T-cell (primary cell): ENCODE data around the gene PUS7L. TPM values are rescaled to one million over a fixed set of nuclear protein-coding genes. Genes with fewer than 3 reads are reported as not detected.
"Not testable (repeated sequence)": the region's sequence is repeated elsewhere in the genome, so short reads cannot be mapped to it uniquely, and the experiment has no call there.

Experiments used
- ATAC-seq, 4 experiments: fragments of 200-7000 bp in 3 of 4; fragments of 150-1000 bp in 1 of 4; cut with Tn5 transposase; replicated peaks in 1 of 4; 1 replicate in 3 of 4; 2 replicates in 1 of 4; pipeline ENCODE4 v1.10.0; 2021; ENCODE audit warnings: moderate library complexity in 3 of 4, mild to moderate bottlenecking in 2 of 4, moderate number of reproducible peaks in 1 of 4
- CTCF ChIA-PET, 2 donors: fragments of 300-600 bp; sonication (Branson Sonifier 250); formaldehyde crosslinking; loops; one replicate each; lab custom pipeline; 2022; ENCODE audit warnings: antibody characterized with exemption in 2 of 2; lab: Charles Lee
- POLR2A ChIA-PET, 2 donors: fragments of 300-600 bp; sonication (Branson Sonifier 250); formaldehyde crosslinking; loops; one replicate each; lab custom pipeline; 2022; ENCODE audit warnings: antibody characterized with exemption in 2 of 2; lab: Charles Lee
- DNase-seq, 35 experiments: peaks; one replicate each; pipeline versions ENCODE4 v3.0.0 to v3.0.0-alpha.2; 2013 to 2023
- H3K27ac ChIP-seq: one replicate; pipeline ENCODE4 v1.5.1; 2013; ENCODE audit warnings: low read length
- H3K27me3 ChIP-seq, 2 experiments: replicated peaks in 1 of 2; 1 replicate in 1 of 2; 2 replicates in 1 of 2; pipeline versions ENCODE4 v1.6.1 to v1.7.0; 2013; ENCODE audit warnings: low read length in 1 of 2, mixed read lengths in 1 of 2; ENCODE audit not compliant: control insufficient read depth in 2 of 2, insufficient read depth in 2 of 2; ENCODE audit errors: extremely low read depth in 1 of 2
- H3K36me3 ChIP-seq, 2 donors: 1 replicate in 1 of 2; 2 replicates in 1 of 2; pipeline versions ENCODE4 v1.6.1 to v1.7.0; 2013; ENCODE audit warnings: low read length in 1 of 2; ENCODE audit not compliant: control insufficient read depth in 2 of 2, insufficient read depth in 1 of 2; ENCODE audit errors: extremely low read depth in 1 of 2
- H3K4me1 ChIP-seq, 2 experiments: 1 replicate in 1 of 2; 2 replicates in 1 of 2; pipeline versions ENCODE4 v1.6.1 to v1.7.0; 2013; ENCODE audit warnings: low read length in 2 of 2, mixed read lengths in 1 of 2; ENCODE audit not compliant: insufficient read depth in 2 of 2, control insufficient read depth in 1 of 2; ENCODE audit errors: extremely low read depth in 1 of 2
- H3K4me3 ChIP-seq, 2 donors: 1 replicate in 1 of 2; 2 replicates in 1 of 2; pipeline versions ENCODE4 v1.5.1 to v1.7.0; 2013; ENCODE audit warnings: mild to moderate bottlenecking in 2 of 2, low read length in 1 of 2, moderate library complexity in 1 of 2; ENCODE audit not compliant: control insufficient read depth in 1 of 2; ENCODE audit errors: extremely low read depth in 1 of 2
- H3K9me3 ChIP-seq: 2 replicates; pipeline ENCODE4 v1.7.0; 2013
- H3K27ac Mint-ChIP-seq, 2 donors: one replicate each; pipeline ENCODE4 v1.8.0; 2020 to 2021; ENCODE audit warnings: mild to moderate bottlenecking in 2 of 2, mixed read lengths in 2 of 2
- H3K27me3 Mint-ChIP-seq, 2 donors: one replicate each; pipeline ENCODE4 v1.8.0; 2021 to 2022; ENCODE audit warnings: mixed read lengths in 2 of 2
- H3K36me3 Mint-ChIP-seq: one replicate; pipeline ENCODE4 v1.8.0; 2021; ENCODE audit warnings: mixed read lengths
- H3K4me1 Mint-ChIP-seq, 3 donors: one replicate each; pipeline ENCODE4 v1.8.0; 2020 to 2022; ENCODE audit warnings: mixed read lengths in 3 of 3, mild to moderate bottlenecking in 1 of 3
- H3K4me3 Mint-ChIP-seq, 3 donors: one replicate each; pipeline ENCODE4 v1.8.0; 2020 to 2022; ENCODE audit warnings: mild to moderate bottlenecking in 3 of 3, mixed read lengths in 3 of 3, moderate library complexity in 3 of 3
- H3K9me3 Mint-ChIP-seq, 3 donors: one replicate each; pipeline ENCODE4 v1.8.0; 2020 to 2022; ENCODE audit warnings: mixed read lengths in 3 of 3
- WGBS: methylation state at CpG from one replicate; pipeline ENCODE4 v1.1.5; 2013; ENCODE audit warnings: missing lambda C conversion rate; ENCODE audit not compliant: insufficient coverage; 5-methylcytosine and 5-hydroxymethylcytosine counted together
- total RNA-seq, 35 experiments: library from RNA in 6 of 35; stranded (reverse) in 6 of 35; fragments of 120-200 nt in 1 of 35; gene quantifications; one replicate each; pipeline versions ENCODE4 v1.2.1 to v1.2.4 and lab custom pipeline; 2013 to 2026

PUS7L gene
- total RNA-seq, 5 donors from 2014 or later (not counting 1 experiment from before 2014, with no cell fraction given): 17.5 to 24.9 (median 19.2) TPM

- H3K27me3 Mint-ChIP-seq, ATAC-seq, POLR2A ChIA-PET, H3K9me3 Mint-ChIP-seq, H3K36me3 ChIP-seq, H3K9me3 ChIP-seq, H3K4me3 Mint-ChIP-seq, H3K4me3 ChIP-seq, CTCF ChIA-PET, H3K27ac ChIP-seq, DNase-seq, H3K27me3 ChIP-seq, H3K4me1 ChIP-seq, H3K27ac Mint-ChIP-seq, H3K36me3 Mint-ChIP-seq: not testable (repeated sequence)
- no CpG with 5 or more reads among the region's 1 CpG for WGBS
- H3K4me1 Mint-ChIP-seq: peaks cover 0 to 14% (median 12%) of the 10 kb centered on the region in 3 donors
These were observed 57.4 kb downstream of the PUS7L start for GRCh38 chr12:43701194-43701593.

GRCh38 chr12:43696154-43696553 lies 62.4 kb downstream of the PUS7L start:
- H3K27ac Mint-ChIP-seq: no peak overlapping the region
- no peaks in the 10 kb centered on the region for H3K36me3 Mint-ChIP-seq
- CTCF ChIA-PET: no interaction called here
- Histone ChIP-seq H3K9me3 (no peaks in the 10 kb centered on the region), H3K4me1 (peaks cover 0 to 1% of the 10 kb centered on the region in 2 experiments), H3K36me3 (no peaks in the 10 kb centered on the region), H3K27me3 (no peaks in the 10 kb centered on the region), H3K27ac (no peak overlapping the region), H3K4me3 (no peak overlapping the region)
- H3K9me3 Mint-ChIP-seq: no peaks in the 10 kb centered on the region
- no peak overlapping the region for H3K4me3 Mint-ChIP-seq
- peaks cover 0 to 4% of the 10 kb centered on the region in 2 donors for H3K27me3 Mint-ChIP-seq
- DNase-seq (no peak), ATAC-seq (no peak)
- WGBS: 60% methylated on average over 1 of the region's 3 CpGs
- POLR2A ChIA-PET: no interaction called here
- peaks cover 0 to 2% (median 2%) of the 10 kb centered on the region in 3 donors for H3K4me1 Mint-ChIP-seq

GRCh38 chr12:43694879-43695278 lies 63.7 kb downstream of the PUS7L start:
- Histone ChIP-seq H3K27ac (no peak overlapping the region), H3K36me3 (no peaks in the 10 kb centered on the region), H3K9me3 (no peaks in the 10 kb centered on the region), H3K4me3 (no peak overlapping the region), H3K27me3 (no peaks in the 10 kb centered on the region), H3K4me1 (no peaks in the 10 kb centered on the region)
- ATAC-seq (no peak), DNase-seq (no peak)
- H3K4me3 Mint-ChIP-seq: no peak overlapping the region
- H3K27ac Mint-ChIP-seq: no peak overlapping the region
- POLR2A ChIA-PET: no interaction called here
- H3K4me1 Mint-ChIP-seq: no peaks in the 10 kb centered on the region
- no peaks in the 10 kb centered on the region for H3K36me3 Mint-ChIP-seq
- no CpG with 5 or more reads among the region's 1 CpG for WGBS
- CTCF ChIA-PET: interaction anchor here in 1 of 2 donors (0.7 kb wide), 1 partner anchor 821 kb away, joined by 4 read pairs; no protein-coding TSS in a partner anchor
- H3K9me3 Mint-ChIP-seq: no peaks in the 10 kb centered on the region
- H3K27me3 Mint-ChIP-seq: peaks cover 0 to 4% of the 10 kb centered on the region in 2 donors

GRCh38 chr12:43692064-43692463 lies 66.5 kb downstream of the PUS7L start:
- no peak for DNase-seq
- Mint-ChIP-seq H3K4me3 (no peak overlapping the region), H3K27me3 (peaks cover 4 to 12% of the 10 kb centered on the region in 2 donors), H3K36me3 (no peaks in the 10 kb centered on the region), H3K27ac (no peak overlapping the region), H3K9me3 (no peaks in the 10 kb centered on the region), H3K4me1 (no peaks in the 10 kb centered on the region)
- Histone ChIP-seq H3K27ac (no peak overlapping the region), H3K9me3 (no peaks in the 10 kb centered on the region), H3K4me1 (no peaks in the 10 kb centered on the region), H3K27me3 (no peaks in the 10 kb centered on the region), H3K4me3 (no peak overlapping the region), H3K36me3 (no peaks in the 10 kb centered on the region)
- ChIA-PET CTCF (no interaction called here), POLR2A (interaction anchor here in 1 of 2 donors (0.6 kb wide), 1 partner anchor 1291 kb away, joined by 3 read pairs; no protein-coding TSS in a partner anchor)
- WGBS: 10% methylated on average over 1 of the region's 1 CpG
- ATAC-seq: no peak

GRCh38 chr12:43685491-43685890 lies 73.1 kb downstream of the PUS7L start:
- H3K27ac Mint-ChIP-seq, H3K9me3 ChIP-seq, H3K27me3 Mint-ChIP-seq, H3K36me3 ChIP-seq, H3K4me3 Mint-ChIP-seq, H3K27ac ChIP-seq, DNase-seq, ATAC-seq, POLR2A ChIA-PET, H3K4me3 ChIP-seq, H3K9me3 Mint-ChIP-seq, H3K36me3 Mint-ChIP-seq, H3K4me1 Mint-ChIP-seq, H3K27me3 ChIP-seq, H3K4me1 ChIP-seq, CTCF ChIA-PET: not testable (repeated sequence)
- no CpG with 5 or more reads among the region's 30 CpGs for WGBS

- H3K4me1 ChIP-seq: no peaks in the 10 kb centered on the region
- CTCF ChIA-PET: no interaction called here
These were observed 82.3 kb downstream of the PUS7L start for GRCh38 chr12:43676183-43676813.

More at GRCh38 chr12:43676183-43676813, 82.3 kb downstream of the PUS7L start:
- Histone ChIP-seq H3K36me3 (no peaks in the 10 kb centered on the region), H3K4me3 (no peak overlapping the region), H3K27me3 (peaks cover 0 to 13% of the 10 kb centered on the region in 2 experiments), H3K27ac (no peak overlapping the region), H3K9me3 (no peaks in the 10 kb centered on the region)
- peaks cover 4 to 10% (median 6%) of the 10 kb centered on the region in 3 donors for H3K9me3 Mint-ChIP-seq
- no peaks in the 10 kb centered on the region for H3K4me1 Mint-ChIP-seq
- no peaks in the 10 kb centered on the region for H3K36me3 Mint-ChIP-seq
- H3K4me3 Mint-ChIP-seq: no peak overlapping the region
- H3K27me3 Mint-ChIP-seq: peaks cover 15 to 22% of the 10 kb centered on the region in 2 donors
- 100% methylated on average over 2 of the region's 5 CpGs for WGBS
- ATAC-seq: no peak
- H3K27ac Mint-ChIP-seq: no peak overlapping the region
- POLR2A ChIA-PET: interaction anchor here in 1 of 2 donors (0.6 kb wide), 1 partner anchor 260 kb away, joined by 3 read pairs; no protein-coding TSS in a partner anchor
- DNase-seq: peak in 2 of 35 experiments; percentile 2 to 30
